GM19043 (cell line): Measurements from ENCODE around the gene PHETA2.

Source experiments
- ATAC-seq: cut with Tn5 transposase; IDR thresholded peaks from one replicate; pipeline ENCODE4 v1.9.1; 2021; ENCODE audit warnings: low read depth; ENCODE audit not compliant: unreplicated experiment

PHETA2 gene

GRCh38 chr22:42074132-42074811 is at the start of gene PHETA2:
Gene PHETA2, plus strand, starts transcription at chr22:42074248. Its CDS starts 3,046 bp downstream, at chr22:42077294.
- no peak for ATAC-seq

DNA sequence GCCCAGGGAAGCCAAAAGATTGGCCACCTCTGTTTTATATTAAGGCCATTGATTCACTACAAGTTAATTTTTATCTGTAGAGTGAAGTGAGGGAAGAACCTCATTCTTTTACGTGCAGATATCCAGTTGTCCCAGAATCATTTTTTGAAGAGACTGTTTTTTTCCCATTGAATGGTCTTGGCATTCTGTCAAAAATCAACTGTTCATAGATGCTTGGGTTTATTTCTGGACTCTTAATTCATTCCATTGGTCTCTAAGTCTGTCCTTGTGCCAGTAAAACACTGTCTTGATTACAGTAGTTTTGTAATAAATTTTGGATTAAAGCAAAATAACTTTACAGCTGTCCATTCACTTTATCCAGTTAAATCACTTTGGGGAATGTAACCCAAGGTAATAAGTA is 48.6 kb upstream of the PHETA2 start:
- ATAC-seq = no peak

DNA sequence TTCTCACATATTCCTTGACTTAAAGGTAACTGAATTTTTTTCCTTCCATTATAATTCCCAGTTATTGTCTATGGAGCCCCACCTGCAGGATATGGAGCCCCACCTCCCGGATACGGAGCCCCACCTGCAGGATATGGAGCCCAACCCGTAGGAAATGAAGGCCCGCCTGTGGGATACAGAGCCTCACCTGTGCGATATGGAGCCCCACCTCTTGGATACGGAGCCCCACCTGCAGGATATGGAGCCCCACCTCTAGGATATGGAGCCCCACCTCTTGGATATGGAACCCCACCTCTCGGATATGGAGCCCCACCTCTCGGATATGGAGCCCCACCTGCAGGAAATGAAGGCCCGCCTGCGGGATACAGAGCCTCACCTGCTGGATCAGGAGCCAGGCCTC is 47.3 kb upstream of the PHETA2 start:
- ATAC-seq = no peak

DNA sequence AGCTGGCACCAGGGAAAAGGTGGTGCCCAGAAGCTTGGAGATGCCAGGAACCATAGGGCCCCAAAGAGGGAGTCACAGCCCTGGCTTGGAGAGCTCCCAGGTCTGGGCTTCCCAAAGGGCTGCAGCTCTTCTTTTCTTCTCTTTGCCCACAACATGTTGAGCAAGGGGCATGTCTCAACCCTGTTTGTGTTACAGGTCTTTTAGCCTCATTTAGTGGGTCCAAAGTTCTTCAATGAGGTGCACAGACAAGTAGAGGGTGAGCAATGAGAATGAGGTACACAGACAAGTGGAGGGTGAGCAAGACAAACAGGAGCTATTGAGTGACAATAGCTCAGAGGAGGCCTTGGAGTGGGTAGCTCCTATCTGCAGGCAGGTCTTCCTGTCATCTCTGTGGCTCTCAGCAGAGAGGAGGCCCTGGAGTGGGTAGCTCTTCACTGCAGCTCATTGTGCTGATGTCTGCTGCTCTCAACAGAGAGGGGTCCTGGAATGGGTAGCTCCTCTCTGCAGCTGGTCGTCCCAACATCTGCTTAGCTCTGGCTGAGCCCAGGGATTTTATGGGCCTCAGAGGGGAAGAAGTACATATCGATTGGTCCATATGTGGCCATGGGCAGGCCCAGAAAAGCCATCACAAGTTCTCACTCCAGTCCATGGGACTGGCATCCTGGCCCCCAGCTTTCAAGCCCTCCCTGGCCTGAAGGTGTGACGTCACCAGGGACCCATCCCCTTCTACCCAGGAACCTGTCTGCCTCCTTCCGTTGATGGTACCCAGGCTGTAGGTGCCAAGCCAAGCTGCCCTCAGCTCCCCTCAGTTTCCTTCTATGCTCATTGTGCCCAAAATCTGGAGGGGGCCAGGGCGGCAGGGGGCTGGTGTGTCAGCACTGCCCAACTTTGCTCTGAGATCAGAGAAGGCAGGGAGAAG is 40.5 kb upstream of the PHETA2 start:
- ATAC-seq = no peak

- ATAC-seq = no peak
These were observed 38.8 kb upstream of the PHETA2 start for GRCh38 chr22:42035256-42035655.

DNA sequence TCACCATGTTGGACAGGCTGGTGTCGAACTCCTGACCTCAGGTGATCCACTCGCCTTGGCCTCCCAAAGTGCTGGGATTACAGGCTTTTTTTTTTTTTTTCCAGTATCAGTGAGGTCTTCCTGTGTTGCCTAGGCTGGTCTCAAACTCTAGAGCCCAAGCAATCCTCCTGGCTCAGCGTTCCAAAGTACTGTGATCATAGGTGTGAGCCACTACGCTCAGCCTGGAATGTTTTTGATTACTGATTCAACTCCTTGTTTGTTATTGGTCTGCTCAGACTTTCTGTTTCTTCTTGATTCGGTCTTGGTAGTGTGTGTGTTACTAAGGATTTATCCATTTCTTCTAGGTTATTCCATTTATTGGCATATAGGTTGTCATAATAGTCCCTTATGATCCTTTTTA is 34.8 kb upstream of the PHETA2 start:
- ATAC-seq = no peak

GRCh38 chr22:42041784-42042183 is 32.3 kb upstream of the PHETA2 start:
- ATAC-seq = no peak

DNA sequence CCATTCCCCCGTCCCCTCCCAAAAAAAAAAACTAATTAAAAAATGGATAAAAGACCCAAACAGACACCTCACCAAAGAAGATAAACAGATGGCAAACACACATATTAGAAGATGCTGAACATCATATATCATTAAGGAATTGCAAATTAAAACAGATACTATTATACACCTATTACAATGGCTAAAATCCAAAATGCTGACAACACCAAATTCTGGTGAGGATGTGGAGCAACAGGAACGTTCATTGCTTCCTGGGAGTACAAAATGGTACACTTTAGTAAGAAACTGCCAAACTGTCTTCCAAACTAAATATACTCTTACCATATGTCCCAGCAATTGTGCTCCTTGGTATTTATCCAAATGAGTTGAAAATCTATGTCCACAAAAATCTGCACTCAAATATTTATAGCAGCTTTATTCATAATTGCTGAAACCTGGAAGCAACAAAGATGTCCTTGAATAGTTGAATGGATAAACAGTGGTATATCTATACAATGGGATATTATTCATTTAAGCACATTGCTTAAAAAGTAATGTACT is 23.3 kb upstream of the PHETA2 start:
- no peak for ATAC-seq

- ATAC-seq = no peak
These were observed 21.3 kb upstream of the PHETA2 start for GRCh38 chr22:42052765-42053164.

- ATAC-seq = no peak
These were observed 17.1 kb upstream of the PHETA2 start for GRCh38 chr22:42056757-42057511.

DNA sequence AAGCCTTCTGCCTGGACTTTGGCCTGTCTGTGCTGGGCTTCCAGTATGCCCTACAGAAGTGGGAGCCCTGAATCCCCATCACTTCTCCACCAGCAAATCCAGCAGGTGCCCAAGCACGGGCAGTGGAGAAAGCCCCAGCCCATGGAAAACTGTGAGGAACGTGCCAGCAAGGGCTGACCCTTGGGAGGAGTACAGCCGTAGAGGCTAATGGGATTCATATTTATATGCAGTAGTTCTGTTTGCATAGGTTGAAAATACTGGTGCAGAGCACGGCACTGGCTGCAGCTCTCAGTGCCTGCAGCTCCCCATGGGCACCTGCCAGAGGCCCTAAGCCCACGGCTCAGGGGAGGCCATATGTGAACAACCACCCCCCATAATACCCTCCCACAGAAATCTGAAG is 13.6 kb upstream of the PHETA2 start:
- no peak for ATAC-seq

DNA sequence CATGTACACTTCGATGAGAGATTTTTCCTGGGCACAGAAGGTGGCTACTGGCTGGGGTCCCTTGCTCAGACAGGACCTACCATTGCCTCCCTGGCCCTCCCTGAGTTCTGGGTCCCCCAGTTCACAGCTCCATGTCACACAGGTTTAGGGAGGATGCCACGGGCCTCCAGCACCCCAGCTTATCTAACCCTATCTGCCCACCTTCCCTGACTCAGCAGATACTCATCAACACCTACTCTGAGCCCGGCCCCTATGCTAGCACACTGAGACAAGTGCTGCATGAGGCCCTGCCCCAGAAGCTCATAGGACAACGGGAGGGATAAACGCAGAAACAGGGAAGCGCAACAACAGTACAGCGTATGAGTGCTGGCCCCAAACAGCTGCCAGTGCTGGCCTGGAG is 13.0 kb upstream of the PHETA2 start:
- no peak for ATAC-seq

- ATAC-seq = no peak
These were observed 11.4 kb upstream of the PHETA2 start for GRCh38 chr22:42062506-42063170.

DNA sequence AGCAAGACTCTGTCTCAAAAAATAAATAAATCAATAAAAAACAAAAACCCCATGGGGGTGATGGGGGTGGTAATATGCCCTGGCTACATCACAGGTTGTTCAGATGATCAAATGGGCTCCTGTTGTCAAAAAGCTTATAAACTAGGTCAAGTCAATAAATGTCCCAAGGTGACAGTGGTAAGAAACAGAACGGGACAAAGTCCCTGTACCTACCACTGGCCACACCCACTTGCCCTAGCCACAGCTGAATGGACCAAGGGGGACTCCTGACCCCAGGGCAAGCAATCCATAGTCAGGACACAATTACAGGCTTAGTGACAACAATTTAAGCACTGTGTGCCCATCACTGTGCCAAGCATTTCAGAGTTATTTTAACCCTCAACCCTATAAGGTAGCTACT is 9.4 kb upstream of the PHETA2 start:
- ATAC-seq = no peak

DNA sequence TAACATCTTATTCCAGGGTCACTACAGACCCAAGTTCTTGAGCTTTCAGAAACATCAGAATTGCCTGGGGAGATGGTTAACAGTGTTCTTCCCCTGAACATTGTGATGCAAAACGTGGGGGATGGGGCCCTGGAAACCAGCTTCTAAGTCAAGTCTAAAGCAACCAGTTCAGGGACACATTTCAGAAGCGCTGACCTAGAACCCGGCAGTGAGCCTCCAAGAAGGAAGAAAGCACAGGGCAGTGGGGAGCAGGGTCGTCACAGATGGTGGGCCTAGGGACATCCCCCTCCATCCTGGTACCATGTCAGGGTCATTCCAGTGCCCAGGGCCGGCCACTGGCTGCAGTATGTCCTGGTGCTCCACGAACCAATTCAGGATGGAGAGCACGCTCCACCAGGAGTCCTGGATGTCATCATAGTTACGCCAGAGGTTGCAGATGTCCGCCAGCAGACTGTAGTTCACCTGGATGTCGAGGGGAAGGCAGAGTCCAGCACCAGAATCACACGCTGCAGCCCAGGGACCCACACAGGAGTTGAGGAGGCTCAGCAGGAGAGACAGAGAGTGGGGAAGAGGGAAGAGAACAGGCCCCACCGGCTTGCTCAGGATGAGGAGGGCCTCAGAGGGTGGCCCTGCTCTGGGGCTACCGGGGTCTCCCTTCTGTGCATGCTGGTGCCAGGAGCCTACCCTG is 8.5 kb upstream of the PHETA2 start:
- no peak for ATAC-seq

GRCh38 chr22:42066126-42066761 is 7.8 kb upstream of the PHETA2 start:
- ATAC-seq = no peak

DNA sequence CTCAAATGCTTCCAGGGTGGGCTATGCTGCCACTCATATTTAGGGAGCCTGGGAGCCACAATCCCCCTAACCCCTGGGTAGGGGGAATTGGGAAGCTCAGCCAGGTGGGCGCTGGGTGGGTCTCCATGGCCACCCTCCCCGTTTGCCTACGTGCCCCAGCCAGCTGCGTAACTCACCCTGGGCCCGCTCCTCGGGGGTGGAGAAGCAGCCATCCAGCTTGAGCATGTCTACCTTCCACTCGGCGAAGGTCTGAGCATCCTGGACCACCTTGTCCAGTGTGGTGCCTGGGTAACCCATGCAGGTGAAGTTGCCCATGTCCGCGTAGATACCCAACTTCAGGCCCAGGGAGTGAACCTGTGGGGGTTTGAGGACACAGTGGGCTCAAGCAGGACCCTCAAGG is 7.1 kb upstream of the PHETA2 start:
- no peak for ATAC-seq

- no peak for ATAC-seq
These were observed 6.3 kb upstream of the PHETA2 start for GRCh38 chr22:42067671-42068251.

DNA sequence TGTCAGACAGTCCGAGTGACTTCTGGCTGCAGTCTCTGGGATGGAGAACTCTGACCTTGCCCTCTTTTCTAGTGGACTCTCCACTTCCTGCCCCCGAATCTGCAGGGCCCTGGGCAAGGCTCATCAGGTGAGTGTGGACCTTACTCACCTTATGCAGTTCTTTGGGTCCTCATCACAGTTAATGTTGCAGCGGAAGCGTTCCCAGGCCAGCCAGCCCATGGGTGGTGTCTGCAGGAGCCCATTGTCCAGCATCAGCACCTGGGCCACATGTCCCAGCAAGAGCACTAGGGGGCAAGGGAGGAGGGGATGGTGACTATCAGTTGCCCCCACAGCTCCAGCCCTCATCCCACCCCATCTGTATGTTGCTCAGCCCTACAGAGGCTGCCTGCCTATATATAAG is 5.8 kb upstream of the PHETA2 start:
- no peak for ATAC-seq
